Superior temporal gyrus (tissue), 1 donor: ENCODE results near the gene PFKP.
"Not testable (repeated sequence)": the region's sequence is repeated elsewhere in the genome, so short reads cannot be mapped to it uniquely, and the experiment has no call there.

Source experiments
- DNase-seq: peaks from one replicate; pipeline ENCODE4 v3.0.0-alpha.2; 2016; ENCODE audit errors: extremely low spot score

PFKP gene

GRCh38 chr10:3098689-3099088 is 31.3 kb downstream of the PFKP start:
- DNase-seq: no peak

- DNase-seq: peak; percentile 25
Observed at GRCh38 chr10:3099291-3100092, 32.1 kb downstream of the PFKP start.

- no peak for DNase-seq
Observed at GRCh38 chr10:3100093-3100792, 32.9 kb downstream of the PFKP start.

- DNase-seq: no peak
Observed at GRCh38 chr10:3100856-3101640, 33.7 kb downstream of the PFKP start.

- DNase-seq: peak; percentile 53
Observed at GRCh38 chr10:3102720-3103427, 35.5 kb downstream of the PFKP start.

- no peak for DNase-seq
Observed at GRCh38 chr10:3103646-3104045, 36.3 kb downstream of the PFKP start.

- DNase-seq: peak; percentile 81
Observed at GRCh38 chr10:3104251-3104918, 37.0 kb downstream of the PFKP start.

- no peak for DNase-seq
Observed at GRCh38 chr10:3105166-3105565, 37.8 kb downstream of the PFKP start.

GRCh38 chr10:3105905-3106304 is 38.6 kb downstream of the PFKP start:
- DNase-seq: no peak

- not testable (repeated sequence) for DNase-seq
Observed at GRCh38 chr10:3106328-3106727, 39.0 kb downstream of the PFKP start.

- no peak for DNase-seq
Observed at GRCh38 chr10:3106928-3107425, 39.6 kb downstream of the PFKP start.

- DNase-seq: peak; percentile 85
Observed at GRCh38 chr10:3107426-3107961, 40.1 kb downstream of the PFKP start.

- no peak for DNase-seq
Observed at GRCh38 chr10:3108033-3108432, 40.7 kb downstream of the PFKP start.

GRCh38 chr10:3108575-3109105 is 41.3 kb downstream of the PFKP start:
- no peak for DNase-seq

GRCh38 chr10:3109196-3109595 is 41.8 kb downstream of the PFKP start:
- no peak for DNase-seq

GRCh38 chr10:3109633-3110032 is 42.3 kb downstream of the PFKP start:
- DNase-seq: no peak

GRCh38 chr10:3110782-3111620 is 43.7 kb downstream of the PFKP start:
- DNase-seq: no peak

GRCh38 chr10:3111621-3112163 is 44.3 kb downstream of the PFKP start:
- DNase-seq: no peak

- no peak for DNase-seq
Observed at GRCh38 chr10:3113343-3113720, 46.0 kb downstream of the PFKP start.
